Naive B cell (primary cell): ENCODE measurements around the gene IWS1. TPM values are rescaled to one million over a fixed set of nuclear protein-coding genes. Genes with fewer than 3 reads are reported as not detected.

ENCODE experiments used
- ATAC-seq, 2 donors: fragments of 150-1000 bp; cut with Tn5 transposase; 2 replicates each; pipeline ENCODE4 v1.10.0; 2021; ENCODE audit warnings: low read depth in 2 of 2, mild to moderate bottlenecking in 2 of 2, moderate library complexity in 2 of 2
- DNase-seq: peaks from one replicate; pipeline ENCODE4 v3.0.0; 2022
- H3K27ac Mint-ChIP-seq, 6 donors: one replicate each; pipeline ENCODE4 v1.8.0; 2020 to 2022; ENCODE audit warnings: mild to moderate bottlenecking in 6 of 6, mixed read lengths in 6 of 6, moderate library complexity in 5 of 6, inconsistent platforms in 2 of 6
- H3K27me3 Mint-ChIP-seq, 3 donors: one replicate each; pipeline ENCODE4 v1.8.0; 2021 to 2022; ENCODE audit warnings: mixed read lengths in 3 of 3, mild to moderate bottlenecking in 1 of 3
- H3K36me3 Mint-ChIP-seq, 2 donors: one replicate each; pipeline ENCODE4 v1.8.0; 2020 to 2022; ENCODE audit warnings: mixed read lengths in 2 of 2, inconsistent platforms in 1 of 2, mild to moderate bottlenecking in 1 of 2
- H3K4me1 Mint-ChIP-seq, 3 donors: one replicate each; pipeline ENCODE4 v1.8.0; 2020 to 2022; ENCODE audit warnings: mixed read lengths in 3 of 3, inconsistent platforms in 1 of 3, mild to moderate bottlenecking in 1 of 3, moderate library complexity in 1 of 3
- H3K4me3 Mint-ChIP-seq, 8 donors: one replicate each; pipeline ENCODE4 v1.8.0; 2020 to 2022; ENCODE audit warnings: mild to moderate bottlenecking in 8 of 8, mixed read lengths in 8 of 8, moderate library complexity in 8 of 8, inconsistent platforms in 2 of 8
- H3K9me3 Mint-ChIP-seq, 7 donors: one replicate each; pipeline ENCODE4 v1.8.0; 2020 to 2022; ENCODE audit warnings: mixed read lengths in 7 of 7, mild to moderate bottlenecking in 5 of 7, inconsistent platforms in 2 of 7, moderate library complexity in 1 of 7
- polyA plus RNA-seq, 6 donors: library from polyadenylated mRNA; unstranded; fragments of 300-500 nt; fragmentation: Illumina TruSeq; gene quantifications; one replicate each; pipeline ENCODE4 v1.2.3, GENCODE V29; 2021; ENCODE audit warnings: low read depth in 6 of 6

IWS1 gene
- polyA plus RNA-seq, 6 donors from 2014 or later, result 5.3 to 43.9 (median 19.1) TPM

DNA sequence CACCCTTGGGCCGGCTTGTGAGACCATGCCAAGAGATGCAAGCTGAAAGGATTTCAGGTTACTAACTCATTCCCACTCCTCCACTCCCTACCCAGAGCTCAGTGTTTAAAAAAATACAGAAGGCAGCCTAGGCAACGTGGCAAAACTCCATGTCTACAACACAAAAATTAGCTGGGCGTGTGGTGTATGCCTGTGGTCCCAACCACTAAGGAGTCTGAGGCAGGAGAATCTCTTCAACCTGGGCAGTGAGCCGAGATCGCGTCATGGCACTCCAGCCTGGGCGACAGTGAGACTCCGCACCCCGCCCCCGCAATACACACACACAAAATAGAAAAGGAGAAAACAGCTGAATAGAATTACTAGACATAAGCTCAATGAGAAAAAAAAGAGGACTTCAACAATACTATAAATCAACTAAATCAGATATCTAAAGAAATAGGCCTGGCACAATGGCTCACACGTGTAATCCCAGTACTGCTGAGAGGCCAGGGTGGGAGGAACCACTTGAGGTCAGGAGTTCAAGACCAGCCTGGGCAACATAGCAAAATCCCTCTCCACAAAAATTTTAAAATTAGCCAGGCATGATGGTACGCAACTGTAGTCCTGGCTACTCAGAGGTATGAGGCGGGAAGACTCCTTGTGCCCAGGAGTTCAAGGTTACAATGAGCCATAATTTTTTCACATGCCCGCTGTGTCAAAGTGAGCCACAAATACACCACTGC is 10.1 kb downstream of the IWS1 start:
- Mint-ChIP-seq H3K27ac (peak overlapping the region in 2 of 6 donors; percentile 72 to 86), H3K9me3 (no peaks in the 10 kb centered on the region), H3K4me3 (peak overlapping the region in 1 of 8 donors; percentile 40), H3K36me3 (peaks cover 0 to 31% of the 10 kb centered on the region in 2 donors), H3K4me1 (peaks cover 48 to 66% (median 62%) of the 10 kb centered on the region in 3 donors), H3K27me3 (no peaks in the 10 kb centered on the region)
- ATAC-seq (no peak), DNase-seq (no peak)

DNA sequence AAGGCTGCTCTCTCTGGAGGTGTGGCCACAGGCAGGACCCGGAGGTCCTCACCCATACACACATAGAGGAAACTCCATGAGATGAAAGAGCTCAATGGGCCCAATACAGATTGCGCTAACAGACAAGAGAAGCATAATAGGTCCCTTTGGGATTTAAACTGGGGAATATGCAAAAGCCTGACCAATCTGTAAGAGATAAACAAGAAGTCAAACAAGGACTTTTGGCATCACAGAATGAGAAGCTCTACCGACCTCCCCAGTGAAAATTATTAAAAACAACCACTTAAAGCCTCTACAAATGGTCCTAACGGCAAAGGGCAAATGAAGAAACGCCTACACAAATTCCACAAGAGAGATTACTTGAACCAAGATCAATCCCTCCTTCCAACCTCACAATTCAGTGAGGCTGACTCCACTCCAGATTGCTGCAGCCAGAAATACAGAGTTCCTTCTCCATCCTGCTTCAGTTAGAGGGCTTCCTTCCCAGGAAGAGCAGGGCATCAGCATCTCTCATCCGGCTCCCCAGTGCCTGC is 10.8 kb downstream of the IWS1 start:
- Mint-ChIP-seq H3K27ac (peak overlapping the region in 3 of 6 donors; percentile 70 to 86 (median 72)), H3K4me1 (peaks cover 55 to 70% (median 69%) of the 10 kb centered on the region in 3 donors), H3K36me3 (peaks cover 0 to 27% of the 10 kb centered on the region in 2 donors), H3K27me3 (no peaks in the 10 kb centered on the region), H3K9me3 (no peaks in the 10 kb centered on the region), H3K4me3 (peak overlapping the region in 1 of 8 donors; percentile 60)
- no peak for ATAC-seq
- no peak for DNase-seq

DNA sequence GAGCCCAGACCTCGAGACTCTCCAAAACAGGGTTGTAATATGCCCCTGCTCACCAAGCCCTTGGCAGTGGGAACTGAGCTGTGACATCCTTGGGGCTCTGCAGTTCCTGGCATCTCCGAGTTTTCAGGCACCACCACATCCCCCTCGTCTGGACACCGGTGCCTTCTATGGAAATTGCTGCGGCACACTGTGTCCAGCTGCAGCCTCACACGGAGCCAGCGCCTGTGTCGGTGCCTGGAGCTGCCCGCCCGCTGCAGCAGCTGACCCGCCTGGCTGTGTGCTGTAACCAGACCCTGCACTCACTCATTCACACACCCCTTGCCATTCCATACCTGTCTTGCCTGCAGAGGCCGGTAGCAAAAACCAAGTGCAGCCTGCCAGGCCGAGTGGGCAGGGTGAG is 11.8 kb downstream of the IWS1 start:
- H3K9me3 Mint-ChIP-seq, result no peaks in the 10 kb centered on the region
- peaks cover 0 to 21% of the 10 kb centered on the region in 2 donors for H3K36me3 Mint-ChIP-seq
- H3K4me1 Mint-ChIP-seq, result peaks cover 54 to 72% (median 70%) of the 10 kb centered on the region in 3 donors
- DNase-seq (no peak), ATAC-seq (no peak)
- H3K27ac Mint-ChIP-seq, result peak overlapping the region in 2 of 6 donors; percentile 60 to 72
- H3K27me3 Mint-ChIP-seq, result no peaks in the 10 kb centered on the region
- H3K4me3 Mint-ChIP-seq, result no peak overlapping the region

DNA sequence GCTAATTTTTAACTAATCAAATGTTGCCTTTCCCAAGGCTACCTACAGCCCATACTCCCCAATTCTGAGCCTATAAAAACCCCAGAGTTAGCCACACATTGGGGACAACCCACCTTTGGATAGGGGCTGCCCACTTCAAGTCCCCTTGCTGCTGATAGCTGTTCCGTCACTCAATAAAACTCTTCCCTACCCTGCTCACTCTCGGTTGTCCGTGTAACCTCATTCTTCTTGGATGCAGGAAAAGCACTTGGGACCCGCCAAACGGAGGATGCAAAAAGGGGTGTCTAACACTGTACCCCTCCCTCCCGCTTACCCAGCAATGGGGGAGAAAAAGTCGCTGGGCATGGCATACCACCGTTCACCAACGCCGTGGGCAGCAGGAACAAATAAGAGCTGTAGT is 12.2 kb downstream of the IWS1 start:
- H3K27ac Mint-ChIP-seq, result peak overlapping the region in 4 of 6 donors; percentile 29 to 76 (median 60)
- peaks cover 0 to 20% of the 10 kb centered on the region in 2 donors for H3K36me3 Mint-ChIP-seq
- H3K4me3 Mint-ChIP-seq, result peak overlapping the region in 2 of 8 donors; percentile 27 to 78
- no peaks in the 10 kb centered on the region for H3K9me3 Mint-ChIP-seq
- H3K4me1 Mint-ChIP-seq, result peaks cover 54 to 77% (median 73%) of the 10 kb centered on the region in 3 donors
- DNase-seq, result no peak
- no peaks in the 10 kb centered on the region for H3K27me3 Mint-ChIP-seq
- no peak for ATAC-seq

DNA sequence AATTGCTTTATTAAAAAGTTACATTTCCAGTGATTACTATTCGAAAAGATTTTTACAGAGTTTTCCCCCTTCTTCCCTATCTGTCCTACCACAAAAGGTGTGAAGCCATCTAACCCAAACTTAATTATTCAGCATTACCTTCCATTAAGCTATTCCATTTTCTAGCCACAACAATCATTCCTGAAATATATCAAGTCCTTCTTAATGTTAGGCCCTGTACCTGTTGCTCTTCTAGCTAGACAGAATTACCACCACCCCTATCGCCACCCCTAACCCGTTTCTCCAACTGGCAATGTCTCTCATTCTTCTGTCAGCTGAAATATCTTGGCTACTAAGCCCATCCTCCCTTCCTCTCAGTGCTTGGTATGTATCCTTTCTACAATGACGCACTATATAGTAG is 13.9 kb downstream of the IWS1 start:
- H3K9me3 Mint-ChIP-seq, result no peaks in the 10 kb centered on the region
- H3K4me3 Mint-ChIP-seq, result peak overlapping the region in 1 of 8 donors; percentile 41
- ATAC-seq, result no peak
- H3K36me3 Mint-ChIP-seq, result peaks cover 0 to 18% of the 10 kb centered on the region in 2 donors
- no peak for DNase-seq
- H3K27ac Mint-ChIP-seq, result peak overlapping the region in 3 of 6 donors; percentile 4 to 77 (median 21)
- H3K27me3 Mint-ChIP-seq, result no peaks in the 10 kb centered on the region
- peaks cover 61 to 82% (median 78%) of the 10 kb centered on the region in 3 donors for H3K4me1 Mint-ChIP-seq

DNA sequence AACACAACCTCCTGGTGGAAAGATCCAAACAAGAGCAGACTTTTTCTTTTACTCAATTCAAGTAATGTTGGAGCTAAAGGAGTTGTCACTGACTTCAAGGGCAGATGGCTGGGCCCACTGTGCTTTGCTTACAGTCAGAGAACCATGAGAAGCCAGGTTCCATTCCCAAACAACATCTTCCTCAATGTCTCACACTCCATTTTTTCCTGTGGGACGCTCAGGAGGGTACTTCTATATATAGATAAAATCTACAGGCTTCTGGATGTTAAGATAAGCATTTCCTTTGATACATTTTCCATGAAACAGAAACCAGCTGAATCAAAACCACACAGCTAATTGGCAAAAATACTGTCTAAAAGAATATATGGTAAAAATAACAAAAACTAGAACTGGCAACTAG is 14.4 kb downstream of the IWS1 start:
- H3K27me3 Mint-ChIP-seq, result no peaks in the 10 kb centered on the region
- DNase-seq, result no peak
- no peaks in the 10 kb centered on the region for H3K9me3 Mint-ChIP-seq
- peaks cover 57 to 81% (median 73%) of the 10 kb centered on the region in 3 donors for H3K4me1 Mint-ChIP-seq
- H3K27ac Mint-ChIP-seq, result peak overlapping the region in 3 of 6 donors; percentile 17 to 77 (median 30)
- peaks cover 0 to 16% of the 10 kb centered on the region in 2 donors for H3K36me3 Mint-ChIP-seq
- ATAC-seq, result no peak
- peak overlapping the region in 1 of 8 donors; percentile 17 for H3K4me3 Mint-ChIP-seq

DNA sequence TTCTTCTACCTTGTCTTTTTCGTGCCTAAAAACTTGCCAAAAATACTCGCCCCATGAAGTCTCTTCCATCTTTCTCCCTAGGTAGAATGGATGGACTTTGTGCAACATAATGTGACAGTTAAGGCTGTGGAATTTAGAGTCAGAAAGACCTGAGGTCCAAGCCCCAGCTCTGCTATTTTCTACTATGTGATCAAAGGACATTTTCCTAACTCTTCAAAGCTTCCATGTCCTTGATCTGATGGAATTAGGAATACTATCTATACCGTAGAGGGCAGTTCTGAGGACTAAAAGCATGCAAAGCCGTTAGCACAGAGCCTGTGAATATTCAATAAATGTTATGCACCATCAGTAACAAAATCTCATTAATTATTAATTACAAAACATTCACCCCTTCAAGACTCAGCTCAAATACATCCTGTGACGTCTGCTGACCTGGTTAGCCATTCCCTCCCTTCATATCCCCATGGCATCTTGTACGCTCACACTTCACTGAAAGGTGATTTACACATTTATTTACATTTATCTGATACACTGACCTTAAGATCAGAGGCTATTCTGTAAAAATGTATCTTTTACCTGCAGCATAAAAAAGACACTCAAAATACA is 15.1 kb downstream of the IWS1 start:
- DNase-seq (no peak), ATAC-seq (no peak)
- H3K27ac Mint-ChIP-seq, result peak overlapping the region in 5 of 6 donors; percentile 7 to 82 (median 21)
- no peaks in the 10 kb centered on the region for H3K9me3 Mint-ChIP-seq
- no peak overlapping the region for H3K4me3 Mint-ChIP-seq
- H3K27me3 Mint-ChIP-seq, result no peaks in the 10 kb centered on the region
- peaks cover 53 to 74% (median 66%) of the 10 kb centered on the region in 3 donors for H3K4me1 Mint-ChIP-seq
- peaks cover 0 to 16% of the 10 kb centered on the region in 2 donors for H3K36me3 Mint-ChIP-seq

DNA sequence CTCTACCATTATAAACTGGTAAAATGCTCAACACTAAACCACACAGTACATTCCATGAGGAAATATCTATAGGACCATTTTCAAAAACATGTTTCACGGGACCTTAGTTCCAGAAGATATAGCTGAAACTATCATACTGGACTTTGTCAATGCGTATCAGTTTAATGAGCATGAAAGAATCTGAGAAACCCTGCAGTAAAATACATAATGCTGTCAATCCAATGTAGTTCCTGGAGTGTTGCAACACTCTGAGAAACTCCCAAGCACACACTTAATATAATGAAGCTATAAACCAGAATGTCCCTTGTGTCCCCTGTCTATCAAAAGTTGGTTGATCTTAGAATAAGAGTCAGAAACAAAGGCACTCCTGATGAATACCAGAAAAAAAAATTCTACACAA is 16.2 kb downstream of the IWS1 start:
- peaks cover under 1 to 10% of the 10 kb centered on the region in 2 donors for H3K36me3 Mint-ChIP-seq
- H3K27ac Mint-ChIP-seq, result no peak overlapping the region
- ATAC-seq (no peak), DNase-seq (no peak)
- H3K4me1 Mint-ChIP-seq, result peaks cover 41 to 63% (median 55%) of the 10 kb centered on the region in 3 donors
- no peaks in the 10 kb centered on the region for H3K27me3 Mint-ChIP-seq
- no peak overlapping the region for H3K4me3 Mint-ChIP-seq
- H3K9me3 Mint-ChIP-seq, result no peaks in the 10 kb centered on the region

DNA sequence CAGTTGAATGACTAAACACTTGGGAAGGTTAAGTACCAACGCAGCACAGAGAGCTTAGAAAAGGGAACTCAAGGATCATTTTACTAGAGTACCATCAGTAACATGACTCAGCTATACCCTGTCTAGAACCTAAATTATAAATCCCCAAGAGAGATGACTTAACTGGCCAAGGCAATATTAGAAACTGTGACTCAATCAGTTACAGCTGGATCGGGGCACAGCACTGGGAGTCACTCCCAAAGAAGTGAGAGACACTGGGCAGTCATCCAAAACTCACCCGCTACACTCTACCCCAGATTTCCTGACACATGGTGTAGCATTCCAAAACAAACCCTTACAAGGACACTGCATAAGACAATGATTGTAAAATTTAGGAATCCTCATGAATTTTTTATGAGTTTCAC is 17.7 kb downstream of the IWS1 start:
- Mint-ChIP-seq H3K27ac (peak overlapping the region in 2 of 6 donors; percentile 31 to 61), H3K4me3 (no peak overlapping the region)
- ATAC-seq, result no peak

DNA sequence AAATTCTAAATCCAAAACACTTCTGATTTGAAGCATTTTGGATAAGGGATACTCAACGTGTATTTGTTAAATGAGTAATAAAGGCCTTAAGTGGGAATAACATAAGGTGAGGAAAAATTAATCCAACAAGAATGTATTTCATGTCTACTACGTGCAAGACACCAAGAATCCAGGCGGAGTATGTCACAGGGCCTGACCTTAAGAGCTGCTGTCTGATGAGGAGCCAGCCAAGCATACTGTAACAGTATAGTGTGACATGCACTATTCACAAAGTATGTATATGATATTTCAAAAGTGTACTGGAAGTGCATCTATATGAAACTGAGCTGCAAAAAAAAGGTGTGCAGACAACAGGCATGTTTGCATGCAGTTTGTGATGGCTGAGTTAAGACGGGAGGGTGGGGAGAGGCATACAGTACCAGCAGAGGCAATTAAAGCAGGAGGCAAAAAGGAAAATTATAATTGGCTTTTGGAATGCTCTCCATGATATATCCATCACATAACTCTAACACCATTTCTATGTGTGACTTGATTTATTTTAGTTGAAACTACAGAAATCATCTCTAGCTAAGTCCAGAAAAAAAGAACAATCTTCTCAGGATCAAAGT is 18.2 kb downstream of the IWS1 start:
- DNase-seq (no peak), ATAC-seq (no peak)
- Mint-ChIP-seq H3K9me3 (no peaks in the 10 kb centered on the region), H3K4me3 (no peak overlapping the region), H3K4me1 (peaks cover 38 to 56% (median 47%) of the 10 kb centered on the region in 3 donors), H3K36me3 (peaks cover 9 to 15% of the 10 kb centered on the region in 2 donors), H3K27me3 (no peaks in the 10 kb centered on the region), H3K27ac (peak overlapping the region in 3 of 6 donors; percentile 30 to 70 (median 31))

More for the DNA sequence above, 17.7 kb downstream of the IWS1 start:
- Mint-ChIP-seq H3K27me3 (no peaks in the 10 kb centered on the region), H3K9me3 (no peaks in the 10 kb centered on the region), H3K36me3 (peaks cover 6 to 10% of the 10 kb centered on the region in 2 donors), H3K4me1 (peaks cover 35 to 55% (median 50%) of the 10 kb centered on the region in 3 donors)
- DNase-seq, result no peak

DNA sequence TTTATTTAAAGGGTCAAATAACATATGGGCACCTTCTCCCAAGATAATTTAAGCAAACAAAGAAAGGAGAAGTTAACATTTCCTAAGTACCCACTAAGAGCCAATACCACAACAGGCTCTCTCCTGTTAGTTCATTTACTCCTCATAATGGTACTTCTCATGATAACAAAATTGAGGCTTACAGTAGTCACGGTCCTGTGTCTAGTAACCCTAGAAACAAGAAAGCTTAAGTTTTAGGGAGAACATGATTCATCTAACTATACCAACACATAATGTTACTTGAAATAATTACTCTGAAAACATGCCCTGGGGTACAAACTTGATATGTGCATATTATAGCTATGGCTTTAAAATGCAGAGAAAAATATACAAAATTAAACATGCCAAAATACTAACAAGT is 19.8 kb downstream of the IWS1 start:
- DNase-seq, result no peak
- H3K27me3 Mint-ChIP-seq, result no peaks in the 10 kb centered on the region
- H3K27ac Mint-ChIP-seq, result peak overlapping the region in 1 of 6 donors; percentile 22
- H3K9me3 Mint-ChIP-seq, result no peaks in the 10 kb centered on the region
- peaks cover 31 to 43% (median 33%) of the 10 kb centered on the region in 3 donors for H3K4me1 Mint-ChIP-seq
- peaks cover 25 to 31% of the 10 kb centered on the region in 2 donors for H3K36me3 Mint-ChIP-seq
- no peak overlapping the region for H3K4me3 Mint-ChIP-seq
- no peak for ATAC-seq

DNA sequence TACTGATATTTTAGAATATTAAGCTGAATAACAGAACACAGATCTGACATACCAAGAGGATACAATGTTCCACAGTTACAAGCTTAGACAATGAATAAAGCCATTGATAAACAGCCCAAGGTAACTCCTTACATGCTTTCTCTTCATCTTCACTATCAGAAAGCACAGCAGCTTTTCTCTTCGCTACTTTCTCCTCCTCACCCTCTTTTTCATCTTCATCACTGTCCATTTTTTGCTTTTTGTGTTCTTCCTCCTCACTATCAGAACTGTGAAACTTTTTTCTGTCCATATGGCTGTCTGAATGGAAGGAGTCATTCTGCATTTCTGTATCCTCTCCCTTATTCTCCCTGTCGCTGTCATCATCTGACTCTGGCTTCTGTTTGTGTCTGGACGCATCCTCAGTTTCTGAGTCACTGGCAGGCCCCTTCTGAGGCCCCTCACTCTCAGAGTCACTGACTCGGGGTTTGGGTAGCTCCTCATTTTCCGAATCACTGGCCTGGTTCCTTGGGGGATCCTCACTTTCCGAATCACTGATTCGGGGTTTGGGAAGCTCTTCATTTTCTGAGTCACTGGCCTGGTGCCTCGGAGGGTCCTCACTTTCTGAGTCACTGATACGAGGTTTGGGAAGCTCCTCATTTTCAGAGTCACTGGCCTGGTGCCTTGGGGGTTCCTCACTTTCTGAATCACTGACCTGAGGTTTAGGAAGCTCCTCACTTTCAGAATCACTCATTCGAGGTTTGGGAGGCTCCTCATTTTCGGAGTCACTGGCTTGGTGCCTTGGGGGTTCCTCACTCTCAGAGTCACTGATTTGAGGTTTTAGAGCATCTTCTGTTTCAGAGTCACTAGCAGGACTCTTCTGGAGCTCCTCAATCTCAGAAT is 21.5 kb downstream of the IWS1 start:
- DNase-seq, result no peak
- H3K9me3 Mint-ChIP-seq, result no peaks in the 10 kb centered on the region
- no peak overlapping the region for H3K4me3 Mint-ChIP-seq
- ATAC-seq, result no peak
- H3K36me3 Mint-ChIP-seq, result peaks cover 40 to 43% of the 10 kb centered on the region in 2 donors
- peaks cover 20 to 30% (median 21%) of the 10 kb centered on the region in 3 donors for H3K4me1 Mint-ChIP-seq
- H3K27ac Mint-ChIP-seq, result peak overlapping the region in 4 of 6 donors; percentile 2 to 85 (median 36)
- no peaks in the 10 kb centered on the region for H3K27me3 Mint-ChIP-seq
